Esophagus muscularis mucosa (tissue), 4 donors: ENCODE measurements around the gene LSM14B. TPM values are rescaled to one million over a fixed set of nuclear protein-coding genes. Genes with fewer than 3 reads are reported as not detected.

Experiments used
- DNase-seq: peaks from one replicate; pipeline ENCODE4 v3.0.0-alpha.2; 2017; ENCODE audit errors: extremely low spot score
- H3K27ac ChIP-seq, 4 donors: fragments of 200-600 bp; sonication (generic); replicated peaks in 1 of 4; 1 replicate in 3 of 4; 2 replicates in 1 of 4; pipeline ENCODE4 v1.5.1; 2016 to 2019; ENCODE audit warnings: mild to moderate bottlenecking in 1 of 4
- H3K27me3 ChIP-seq, 4 donors: fragments of 200-600 bp; sonication (generic); one replicate each; pipeline versions ENCODE4 v1.5.1 to v1.6.0; 2016 to 2019
- H3K36me3 ChIP-seq, 4 donors: fragments of 200-600 bp; sonication (generic); one replicate each; pipeline ENCODE4 v1.5.1; 2016 to 2019
- H3K4me1 ChIP-seq, 4 donors: fragments of 200-600 bp; sonication (generic); one replicate each; pipeline ENCODE4 v1.5.1; 2016 to 2019
- H3K4me3 ChIP-seq, 4 donors: fragments of 200-600 bp; sonication (generic); 1 replicate in 2 of 4; 2 replicates in 2 of 4; pipeline ENCODE4 v1.5.1; 2016 to 2019; ENCODE audit warnings: mild to moderate bottlenecking in 4 of 4, moderate library complexity in 1 of 4
- H3K9me3 ChIP-seq, 4 donors: fragments of 200-600 bp; sonication (generic); 1 replicate in 3 of 4; 2 replicates in 1 of 4; pipeline ENCODE4 v1.5.1; 2016 to 2019
- CTCF ChIP-seq, 3 experiments: fragments of 200-600 bp in 2 of 3; fragments of 450-650 bp in 1 of 3; sonication (generic) in 2 of 3; IDR thresholded peaks; one replicate each; pipeline ENCODE4 v1.5.1; 2017 to 2019; ENCODE audit warnings: antibody characterized with exemption in 3 of 3, mild to moderate bottlenecking in 2 of 3, moderate library complexity in 1 of 3
- EP300 ChIP-seq: sonication (generic); formaldehyde crosslinking; IDR thresholded peaks from one replicate; pipeline ENCODE4 v1.6.1; 2017; ENCODE audit warnings: antibody characterized with exemption
- POLR2A ChIP-seq: fragments of 450-650 bp; IDR thresholded peaks from one replicate; pipeline ENCODE4 v1.6.1; 2017; ENCODE audit warnings: antibody characterized with exemption, moderate library complexity, mild to moderate bottlenecking, low read depth
- POLR2AphosphoS5 ChIP-seq, 2 donors: sonication (generic); formaldehyde crosslinking; IDR thresholded peaks; one replicate each; pipeline ENCODE4 v1.6.1; 2017; ENCODE audit warnings: antibody characterized with exemption in 2 of 2
- WGBS: methylation state at CpG from one replicate; pipeline ENCODE4 v1.1.5; 2018; 5-methylcytosine and 5-hydroxymethylcytosine counted together
- intact Hi-C: fragments of 100-400 bp; cut with DNase I; formaldehyde crosslinking; loops from one replicate; pipeline ENCODE4 v1.15.1; 2023
- total RNA-seq, 4 donors: library from RNA; depleted of rRNA; stranded (reverse); fragments of >200 nt; gene quantifications; one replicate each; pipeline versions ENCODE4 v1.1.0 to v1.2.1, GENCODE V29; 2016

LSM14B gene
- total RNA-seq, 4 donors from 2014 or later: 24.9 to 38.8 (median 32.4) TPM

DNA sequence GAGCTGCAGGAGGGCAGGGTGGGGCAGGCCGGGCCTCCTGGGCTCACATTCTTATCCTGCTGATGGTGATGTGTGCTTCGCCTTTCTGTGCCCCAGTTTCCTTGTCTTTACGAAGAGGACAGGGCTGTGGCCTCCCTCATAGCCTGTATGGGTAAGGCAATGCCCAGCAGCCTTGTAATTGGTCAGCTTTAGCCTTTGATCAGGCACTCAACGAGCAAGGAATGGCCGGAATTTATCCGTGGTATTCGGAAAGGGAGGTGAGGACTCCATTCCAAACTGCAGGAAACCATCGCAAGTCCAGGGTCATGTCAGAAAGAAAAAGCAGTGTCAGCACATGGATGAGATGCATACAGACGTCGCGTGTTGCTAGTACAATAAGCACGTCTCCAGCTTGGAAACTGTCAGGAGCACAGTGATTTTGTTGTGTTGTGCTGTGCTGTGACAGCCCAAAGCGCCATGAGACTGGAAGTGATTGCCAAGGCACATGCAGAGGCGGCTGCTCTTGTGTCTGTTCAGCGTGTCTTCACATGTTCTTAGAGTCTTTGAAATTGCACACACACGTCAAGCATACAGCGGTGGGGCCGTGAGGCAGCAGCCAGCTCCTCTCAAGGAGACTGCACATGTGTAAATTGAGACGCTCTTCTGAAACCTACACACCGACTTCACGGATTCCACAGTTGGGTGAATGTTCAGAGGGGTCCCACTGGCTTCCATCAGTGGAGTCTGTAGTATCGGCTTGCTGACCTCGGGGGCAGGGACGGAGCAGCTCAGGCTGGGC lies 27.4 kb downstream of the LSM14B start:
- no peak for DNase-seq
- TF ChIP-seq POLR2AphosphoS5 (IDR thresholded peaks at IDR 0.05): no peak
- TF ChIP-seq EP300: no peak
- TF ChIP-seq POLR2A: no peak
- TF ChIP-seq CTCF (IDR thresholded peaks at IDR 0.05): no peak
- Histone ChIP-seq H3K4me3 (no peak overlapping the region), H3K36me3 (peaks cover 0 to 24% (median 13%) of the 10 kb centered on the region in 4 donors), H3K27ac (no peak overlapping the region), H3K27me3 (no peaks in the 10 kb centered on the region), H3K4me1 (peaks cover 33 to 61% (median 43%) of the 10 kb centered on the region in 4 donors), H3K9me3 (no peaks in the 10 kb centered on the region)
- 68% methylated on average over 24 of the region's 24 CpGs for WGBS
- intact Hi-C loops: no loop called here

DNA sequence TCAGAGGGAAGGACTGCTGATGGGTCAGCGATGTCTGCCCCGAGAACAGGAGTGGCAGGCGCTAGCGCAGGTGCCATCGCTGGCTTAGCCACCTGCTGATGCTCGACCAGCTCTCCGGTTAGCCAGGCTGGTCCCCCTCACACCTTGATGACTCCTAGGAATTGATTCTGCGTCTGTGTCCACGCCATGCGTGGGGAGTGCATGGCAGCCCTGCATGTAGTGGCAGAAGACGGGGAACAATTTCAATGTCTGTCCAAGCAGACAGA lies 28.0 kb downstream of the LSM14B start:
- DNase-seq: no peak
- intact Hi-C loops: no loop called here
- H3K4me3 ChIP-seq: no peak overlapping the region
- H3K4me1 ChIP-seq: peaks cover 30 to 56% (median 37%) of the 10 kb centered on the region in 4 donors
- no peak overlapping the region for H3K27ac ChIP-seq
- no peaks in the 10 kb centered on the region for H3K9me3 ChIP-seq
- TF ChIP-seq POLR2A (no peak), CTCF (IDR thresholded peaks at IDR 0.05) (no peak), EP300 (no peak), POLR2AphosphoS5 (IDR thresholded peaks at IDR 0.05) (no peak)
- H3K36me3 ChIP-seq: peaks cover 0 to 30% (median 18%) of the 10 kb centered on the region in 4 donors
- H3K27me3 ChIP-seq: no peaks in the 10 kb centered on the region
- 95% methylated on average over 11 of the region's 11 CpGs for WGBS

- Histone ChIP-seq H3K4me1 (peaks cover 20 to 48% (median 31%) of the 10 kb centered on the region in 4 donors), H3K4me3 (no peak overlapping the region), H3K27me3 (no peaks in the 10 kb centered on the region), H3K9me3 (no peaks in the 10 kb centered on the region), H3K36me3 (peaks cover 0 to 33% (median 20%) of the 10 kb centered on the region in 4 donors), H3K27ac (no peak overlapping the region)
- no peak for TF ChIP-seq POLR2AphosphoS5 (IDR thresholded peaks at IDR 0.05)
- TF ChIP-seq EP300: no peak
- no peak for TF ChIP-seq CTCF (IDR thresholded peaks at IDR 0.05)
- TF ChIP-seq POLR2A: no peak
- DNase-seq: no peak
- intact Hi-C loops: no loop called here
- WGBS: 88% methylated on average over 9 of the region's 11 CpGs
Measured at GRCh38 chr20:62151225-62151624, 28.9 kb downstream of the LSM14B start.

DNA sequence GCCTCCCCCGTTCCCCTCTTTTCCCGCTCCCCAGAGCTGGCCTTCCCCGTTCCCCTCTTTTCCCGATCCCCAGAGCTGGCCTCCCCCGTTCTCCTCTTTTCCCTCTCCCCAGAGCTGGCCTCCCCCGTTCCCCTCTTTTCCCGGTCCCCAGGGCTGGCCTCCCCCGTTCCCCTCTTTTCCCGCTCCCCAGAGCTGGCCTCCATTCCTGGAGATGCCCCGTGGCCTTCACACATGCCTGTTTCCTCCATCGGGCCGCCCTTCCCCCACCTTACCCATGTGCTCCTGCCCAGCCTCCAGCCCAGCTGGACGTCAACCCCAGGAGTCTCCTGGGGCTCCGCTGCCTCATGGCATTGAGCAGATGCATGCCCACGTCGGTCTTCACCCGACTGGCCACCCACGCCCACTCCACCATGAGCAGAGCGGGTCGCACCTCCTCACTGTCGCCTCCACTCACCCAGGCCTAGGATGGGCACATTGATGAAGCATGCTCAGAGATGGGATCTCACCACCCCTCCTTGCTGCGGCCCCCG lies 29.6 kb downstream of the LSM14B start:
- intact Hi-C loops: no loop called here
- 82% methylated on average over 19 of the region's 23 CpGs for WGBS

More for the DNA sequence above, 29.6 kb downstream of the LSM14B start:
- no peak overlapping the region for H3K27ac ChIP-seq
- peaks cover 0 to 33% (median 20%) of the 10 kb centered on the region in 4 donors for H3K36me3 ChIP-seq
- no peaks in the 10 kb centered on the region for H3K9me3 ChIP-seq
- peaks cover 22 to 50% (median 36%) of the 10 kb centered on the region in 4 donors for H3K4me1 ChIP-seq
- no peak for DNase-seq
- H3K27me3 ChIP-seq: no peaks in the 10 kb centered on the region
- TF ChIP-seq EP300 (no peak), POLR2AphosphoS5 (IDR thresholded peaks at IDR 0.05) (no peak), CTCF (IDR thresholded peaks at IDR 0.05) (no peak), POLR2A (no peak)
- H3K4me3 ChIP-seq: no peak overlapping the region
